GM21786 (cell line): ENCODE measurements around the gene LRRC26.
"Not testable (repeated sequence)": the region's sequence is repeated elsewhere in the genome, so short reads cannot be mapped to it uniquely, and the experiment has no call there.

Source experiments
- ATAC-seq: cut with Tn5 transposase; IDR thresholded peaks from one replicate; pipeline ENCODE4 v1.9.1; 2021; ENCODE audit not compliant: unreplicated experiment

LRRC26 gene

GRCh38 chr9:137121927-137122795 lies 47.7 kb downstream of the LRRC26 start:
- not testable (repeated sequence) for ATAC-seq
